Islet precursor cell (in vitro differentiated cells): Measurements from ENCODE around the gene BCL10.
"Not testable (repeated sequence)": the region's sequence is repeated elsewhere in the genome, so short reads cannot be mapped to it uniquely, and the experiment has no call there.

Source experiments
- DNase-seq: peaks from one replicate; pipeline ENCODE4 v3.0.0-alpha.2; 2018

Gene BCL10

GRCh38 chr1:85262985-85263384 lies 13.4 kb downstream of the BCL10 start:
- no peak for DNase-seq

- no peak for DNase-seq
Observed at GRCh38 chr1:85259912-85260274, 16.5 kb downstream of the BCL10 start.

- peak; percentile 98 for DNase-seq
Observed at GRCh38 chr1:85259118-85259911, 17.1 kb downstream of the BCL10 start, which contains the start of gene C1orf52. Gene C1orf52 (minus strand): TSS chr1:85259662. CDS start chr1:85259633, 29 bp downstream.

- no peak for DNase-seq
Observed at GRCh38 chr1:85258536-85259117, 17.8 kb downstream of the BCL10 start.

GRCh38 chr1:85249042-85249441 lies 27.4 kb downstream of the BCL10 start:
- DNase-seq = not testable (repeated sequence)

GRCh38 chr1:85245891-85246290 lies 30.5 kb downstream of the BCL10 start:
- DNase-seq = no peak

- DNase-seq = no peak
Observed at GRCh38 chr1:85245456-85245855, 31.0 kb downstream of the BCL10 start.

- DNase-seq = peak; percentile 87
Observed at GRCh38 chr1:85244271-85245061, 32.0 kb downstream of the BCL10 start.

GRCh38 chr1:85243372-85243771 lies 33.1 kb downstream of the BCL10 start:
- DNase-seq = no peak

GRCh38 chr1:85240643-85241042 lies 35.8 kb downstream of the BCL10 start:
- no peak for DNase-seq

GRCh38 chr1:85240174-85240601 lies 36.2 kb downstream of the BCL10 start:
- DNase-seq = peak; percentile 67

- DNase-seq = no peak
Observed at GRCh38 chr1:85237613-85238012, 38.8 kb downstream of the BCL10 start.

- DNase-seq = peak; percentile 67
Observed at GRCh38 chr1:85230305-85230977, 46.0 kb downstream of the BCL10 start.

GRCh38 chr1:85229574-85230097 lies 46.8 kb downstream of the BCL10 start:
- DNase-seq = no peak

- DNase-seq = no peak
Observed at GRCh38 chr1:85228972-85229371, 47.5 kb downstream of the BCL10 start.

GRCh38 chr1:85225624-85226380 lies 50.6 kb downstream of the BCL10 start:
- DNase-seq = peak; percentile 61

- peak; percentile 96 for DNase-seq
Observed at GRCh38 chr1:85224734-85225623, 51.5 kb downstream of the BCL10 start.

GRCh38 chr1:85224295-85224694 lies 52.1 kb downstream of the BCL10 start:
- DNase-seq = no peak

GRCh38 chr1:85223334-85223733 lies 53.1 kb downstream of the BCL10 start:
- no peak for DNase-seq

- no peak for DNase-seq
Observed at GRCh38 chr1:85220756-85221201, 55.7 kb downstream of the BCL10 start.
